Measurements from ENCODE around the gene ARMC5.

GRCh38 chr16:31416371-31416770, 42.9 kb upstream of the ARMC5 start:
- TF ChIP-seq CTCF (IDR thresholded peaks at IDR 0.05 in 4 of 5, conservative IDR thresholded peaks at IDR 0.05 in 1 of 5) (no peak), POLR2A (IDR thresholded peaks at IDR 0.05) (no peak)

Data from gastrocnemius medialis (tissue), 4 donors.